ENCODE data around the gene APOBEC3C. TPM values are rescaled to one million over a fixed set of nuclear protein-coding genes. Genes with fewer than 3 reads are reported as not detected.

The APOBEC3C gene
- total and polyA plus RNA-seq, 12 donors: 10.6 to 88.2 (median 40.5) TPM

GRCh38 chr22:38968801-38969200 lies 45.3 kb upstream of the APOBEC3C start:
- H3K9me3 ChIP-seq (replicated peaks in 1 of 3): no peaks in the 10 kb centered on the region
- DNase-seq: no peak
- WGBS, 4 donors: 79 to 83% (median 81%) methylated on average over 11 of the region's 11 CpGs
- no peak overlapping the region for H3K27ac ChIP-seq
- H3K36me3 ChIP-seq (replicated peaks in 1 of 2): no peaks in the 10 kb centered on the region
- H3K27me3 ChIP-seq: no peaks in the 10 kb centered on the region
- intact Hi-C loops (cut with DNase I): no loop called here
- no peaks in the 10 kb centered on the region for H3K4me1 ChIP-seq (replicated peaks in 1 of 2)
- no peak overlapping the region for H3K4me3 ChIP-seq
- TF ChIP-seq CTCF (IDR thresholded peaks at IDR 0.05): no peak
- TF ChIP-seq POLR2A (IDR thresholded peaks at IDR 0.05): no peak

- H3K4me3 ChIP-seq: no peak overlapping the region
- no peaks in the 10 kb centered on the region for H3K9me3 ChIP-seq (replicated peaks in 1 of 3)
- intact Hi-C loops (cut with DNase I): no loop called here
- no peaks in the 10 kb centered on the region for H3K4me1 ChIP-seq (replicated peaks in 1 of 2)
- H3K27me3 ChIP-seq: no peaks in the 10 kb centered on the region
- no peak for DNase-seq
- 36 to 47% (median 43%) methylated on average over 8 of the region's 8 CpGs for WGBS, 4 donors
- TF ChIP-seq CTCF (IDR thresholded peaks at IDR 0.05) (no peak), POLR2A (IDR thresholded peaks at IDR 0.05) (no peak)
- no peaks in the 10 kb centered on the region for H3K36me3 ChIP-seq (replicated peaks in 1 of 2)
- no peak overlapping the region for H3K27ac ChIP-seq
Observed at GRCh38 chr22:38970551-38970950, 43.5 kb upstream of the APOBEC3C start.

GRCh38 chr22:38971202-38971601 lies 42.9 kb upstream of the APOBEC3C start:
- no peak for DNase-seq
- Histone ChIP-seq H3K4me3 (no peak overlapping the region), H3K27ac (no peak overlapping the region), H3K9me3 (replicated peaks in 1 of 3) (no peaks in the 10 kb centered on the region), H3K36me3 (replicated peaks in 1 of 2) (no peaks in the 10 kb centered on the region), H3K27me3 (no peaks in the 10 kb centered on the region), H3K4me1 (replicated peaks in 1 of 2) (no peaks in the 10 kb centered on the region)
- TF ChIP-seq POLR2A (IDR thresholded peaks at IDR 0.05): no peak
- no peak for TF ChIP-seq CTCF (IDR thresholded peaks at IDR 0.05)
- intact Hi-C loops (cut with DNase I): no loop called here
- WGBS, 4 donors: 70 to 91% (median 81%) methylated on average over 4 to 5 of the region's 5 CpGs

- no peaks in the 10 kb centered on the region for H3K9me3 ChIP-seq (replicated peaks in 1 of 3)
- no peaks in the 10 kb centered on the region for H3K27me3 ChIP-seq
- no peak for DNase-seq
- H3K36me3 ChIP-seq (replicated peaks in 1 of 2): no peaks in the 10 kb centered on the region
- H3K4me3 ChIP-seq: no peak overlapping the region
- TF ChIP-seq CTCF (IDR thresholded peaks at IDR 0.05) (no peak), POLR2A (IDR thresholded peaks at IDR 0.05) (no peak)
- intact Hi-C loops (cut with DNase I): no loop called here
- no peak overlapping the region for H3K27ac ChIP-seq
- H3K4me1 ChIP-seq (replicated peaks in 1 of 2): no peaks in the 10 kb centered on the region
- 83 to 90% (median 87%) methylated on average over 3 of the region's 3 CpGs for WGBS, 4 donors
Observed at GRCh38 chr22:38971791-38972190, 42.3 kb upstream of the APOBEC3C start.
